Activated naive CD4-positive, alpha-beta T cell treated with anti-CD3 and anti-CD28 coated beads, Interleukin-2, amount 50 U/mL, for 16 hours (primary cell): Measurements from ENCODE around the gene RAB29.
A peak's percentile ranks its signal among the peaks of the same experiment; 100 is the strongest.

Experiments
- DNase-seq: peaks from one replicate; pipeline ENCODE4 v3.0.0-alpha.2; 2020

Gene RAB29

GRCh38 chr1:205794011-205794730 is 18.9 kb upstream of the RAB29 start:
- no peak for DNase-seq

DNA sequence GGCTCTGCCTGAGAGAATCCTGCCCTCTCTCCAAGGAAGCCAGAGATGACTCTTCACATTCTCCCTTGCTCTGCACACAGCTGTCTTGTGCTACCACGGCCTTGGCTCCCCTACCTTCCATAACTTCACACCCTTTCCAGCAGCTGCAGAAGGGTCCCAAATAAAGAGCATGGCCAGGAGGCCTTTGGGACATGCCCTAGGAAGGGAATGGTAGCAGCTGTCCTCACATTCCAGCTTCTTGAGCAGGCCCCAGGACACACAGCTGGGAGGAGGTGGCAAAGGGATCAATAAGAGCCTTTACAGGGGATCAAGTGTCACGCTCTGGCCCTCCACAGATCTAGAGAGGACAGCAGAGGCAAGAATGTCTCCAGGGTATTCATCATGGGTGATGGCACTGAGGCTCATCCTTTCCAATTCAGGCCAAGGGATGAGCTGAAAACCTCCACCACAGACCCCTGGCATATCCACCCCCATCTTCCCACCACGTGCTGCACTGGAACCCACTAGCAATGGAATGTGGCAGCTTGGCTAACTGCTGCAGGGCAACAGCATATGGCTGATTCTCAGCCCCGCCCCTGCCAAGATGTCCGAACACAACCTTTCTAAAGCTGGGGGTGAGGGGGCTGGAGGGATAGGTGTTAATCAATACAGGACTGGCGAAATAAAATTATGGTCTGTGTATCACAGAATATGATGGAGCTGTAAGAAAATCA is 17.8 kb upstream of the RAB29 start:
- DNase-seq: no peak

- no peak for DNase-seq
Measured at GRCh38 chr1:205792481-205792881, 17.2 kb upstream of the RAB29 start.

- peak; percentile 59 for DNase-seq
Measured at GRCh38 chr1:205791568-205792180, 16.4 kb upstream of the RAB29 start.

DNA sequence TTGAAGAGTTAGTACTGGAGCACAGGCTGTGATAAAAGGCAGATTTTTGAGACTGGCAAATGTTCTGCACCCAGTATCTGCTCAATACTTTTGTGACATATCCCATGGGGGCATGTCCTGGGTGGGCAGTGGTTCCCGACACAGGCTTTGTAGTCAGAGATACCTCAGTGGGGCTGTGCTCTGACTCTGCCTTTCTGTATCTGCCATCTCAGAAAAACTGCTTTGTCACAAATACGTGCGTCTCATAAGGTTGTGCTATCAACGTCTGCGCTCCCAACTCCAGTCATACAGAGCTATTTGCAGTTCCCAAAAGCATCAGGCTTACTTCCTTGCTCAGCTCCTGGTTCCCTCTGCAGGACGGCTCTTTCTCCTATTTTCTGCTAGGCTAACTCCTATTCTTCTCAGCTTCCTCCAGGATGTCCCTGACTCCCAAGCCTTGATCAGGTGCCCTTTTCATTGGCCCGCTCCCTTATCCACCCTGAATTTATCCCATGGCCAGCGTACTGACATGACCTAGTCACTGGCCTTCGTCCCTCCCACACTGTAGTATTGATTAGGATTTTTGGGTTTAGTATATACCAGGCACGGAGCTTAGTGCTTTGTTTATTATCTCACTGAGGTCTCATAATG is 12.1 kb upstream of the RAB29 start:
- no peak for DNase-seq

DNA sequence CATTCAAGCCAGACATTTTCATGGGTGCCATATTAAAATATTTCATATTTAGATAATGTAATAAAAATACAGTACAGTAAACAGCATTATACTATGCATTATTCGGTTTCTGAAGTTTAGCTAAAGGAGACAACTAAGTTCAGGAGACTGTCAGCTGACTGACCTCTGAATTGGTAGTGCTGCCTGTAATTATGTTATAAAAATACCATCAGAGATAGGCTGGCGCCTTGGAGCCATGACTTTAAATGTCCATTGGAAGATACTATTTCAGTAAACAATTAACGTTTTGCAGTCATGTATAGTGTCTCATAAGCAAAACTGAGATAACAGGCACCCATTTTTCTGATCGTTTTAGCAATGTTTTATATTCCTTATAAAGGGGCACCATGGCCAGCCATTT is 11.3 kb upstream of the RAB29 start:
- DNase-seq: no peak

GRCh38 chr1:205785446-205785845 is 10.2 kb upstream of the RAB29 start:
- DNase-seq: no peak

DNA sequence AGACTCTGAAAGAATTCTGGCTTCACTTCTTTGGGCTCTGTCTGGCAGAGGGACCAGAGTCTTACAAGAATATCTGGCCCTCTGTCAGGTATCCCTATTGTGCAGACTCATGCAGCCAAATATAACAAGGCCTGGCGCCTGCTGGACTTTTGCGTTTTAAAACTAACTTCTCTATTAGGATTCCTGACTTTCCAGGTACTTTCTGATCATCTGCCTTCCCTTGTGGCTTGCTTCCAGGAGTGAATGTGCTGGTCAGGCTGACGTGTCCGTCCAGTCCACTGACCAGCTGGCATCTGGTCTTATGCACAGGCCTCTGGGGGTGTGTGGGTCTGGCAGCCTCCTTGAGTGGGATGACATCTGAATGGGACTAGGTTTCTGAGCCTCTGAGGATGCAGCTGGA is 8.6 kb upstream of the RAB29 start:
- DNase-seq: no peak

GRCh38 chr1:205783433-205783795 is 8.1 kb upstream of the RAB29 start:
- DNase-seq: no peak

DNA sequence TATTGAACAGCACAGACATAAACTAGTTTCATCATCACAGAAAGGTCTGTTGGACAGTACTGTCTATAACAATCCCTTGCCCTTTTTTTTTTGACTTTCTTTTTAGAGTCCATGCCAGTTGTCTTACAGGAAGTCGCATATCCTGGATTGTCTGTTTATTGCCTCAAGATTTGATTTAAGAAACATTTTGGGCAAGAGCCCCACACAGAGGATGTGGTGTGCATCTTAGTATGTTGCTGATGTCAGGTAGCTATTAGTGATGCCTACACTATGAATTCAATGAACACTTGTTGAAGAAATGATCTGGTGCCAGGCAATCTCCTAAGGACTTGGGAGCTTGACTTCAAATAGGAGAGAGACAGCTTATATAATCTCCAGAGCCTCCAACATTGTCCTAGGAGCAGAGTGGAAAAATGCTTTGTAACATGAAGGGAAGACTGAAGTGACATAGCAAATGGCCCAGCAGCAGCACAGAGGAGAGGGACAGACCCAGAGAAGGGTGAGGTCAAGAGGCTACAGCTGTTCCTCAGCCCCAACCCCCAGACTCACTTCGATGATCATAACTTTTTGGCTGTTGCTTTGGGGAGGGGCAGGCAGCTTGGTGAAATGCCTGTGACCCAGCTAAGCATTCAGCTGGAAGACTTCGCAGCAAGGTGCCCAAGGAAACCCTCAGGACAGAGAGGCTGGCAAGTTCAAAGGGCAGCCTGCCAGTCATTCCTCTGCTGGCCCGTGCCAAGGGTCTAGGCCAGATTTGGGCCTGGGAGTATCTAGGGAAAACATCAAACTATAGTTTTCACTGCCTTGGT is 7.5 kb upstream of the RAB29 start:
- no peak for DNase-seq

DNA sequence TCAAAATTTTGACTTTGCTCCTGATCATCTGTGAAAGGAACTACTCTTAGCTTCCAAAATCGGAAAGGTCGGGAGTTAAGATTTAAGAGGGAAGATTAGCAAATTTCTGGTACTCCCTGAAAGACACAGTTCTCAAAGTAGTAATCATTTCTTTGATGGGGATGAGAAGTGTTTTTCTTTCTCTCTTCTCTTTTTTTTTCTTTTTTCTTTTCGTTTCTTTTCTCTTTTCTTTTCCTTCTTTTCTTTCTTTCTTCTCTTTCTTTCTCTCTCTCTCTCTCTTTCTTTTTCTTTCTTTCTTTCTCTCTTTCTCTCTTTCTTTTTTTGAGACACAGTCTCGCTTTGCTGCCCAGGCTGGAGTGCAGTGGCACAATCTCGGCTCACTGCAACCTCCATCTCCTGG is 5.1 kb upstream of the RAB29 start:
- no peak for DNase-seq

GRCh38 chr1:205777994-205778393 is 2.7 kb upstream of the RAB29 start:
- DNase-seq: no peak

DNA sequence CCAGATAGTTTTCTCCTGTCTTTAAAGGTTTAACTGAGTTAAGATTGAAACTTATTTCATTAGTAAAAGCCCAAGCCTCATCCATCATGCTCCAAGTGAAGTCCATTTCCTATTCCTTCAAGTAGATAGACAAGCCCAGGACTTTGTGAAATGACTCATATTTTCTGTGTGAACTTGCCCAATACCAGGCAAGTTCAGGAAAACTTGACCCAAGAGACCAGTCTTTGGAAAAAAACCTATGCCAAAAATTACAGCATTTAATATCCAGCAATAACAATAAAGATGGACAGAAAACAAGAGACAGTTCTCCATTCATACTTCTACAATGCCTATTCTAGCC is 405 bp upstream of the RAB29 start:
- no peak for DNase-seq

- peak; percentile 15 for DNase-seq
Measured at GRCh38 chr1:205774198-205775014, 876 bp downstream of the RAB29 start.

DNA sequence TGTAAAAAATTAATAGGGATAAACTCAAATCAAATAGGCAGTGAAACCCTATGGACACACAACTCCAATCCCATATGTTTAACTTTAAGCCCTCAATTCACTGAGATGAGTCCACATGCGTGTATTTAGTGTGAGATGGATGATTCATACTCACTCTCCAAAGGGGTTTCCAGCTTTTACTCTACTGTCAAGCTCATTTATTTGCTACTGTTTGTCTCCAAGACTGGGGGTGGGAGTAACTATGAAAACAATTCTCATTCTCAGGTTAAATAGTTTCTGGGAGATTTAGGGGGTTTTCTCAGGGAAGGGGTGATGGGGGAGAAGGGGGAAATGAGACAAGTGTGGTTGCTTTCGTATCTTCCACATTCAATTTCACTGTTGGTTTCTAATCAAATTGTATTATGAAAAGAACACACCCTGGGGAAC is 2.7 kb downstream of the RAB29 start:
- peak; percentile 17 for DNase-seq

GRCh38 chr1:205770618-205771017 is 4.7 kb downstream of the RAB29 start:
- DNase-seq: no peak

DNA sequence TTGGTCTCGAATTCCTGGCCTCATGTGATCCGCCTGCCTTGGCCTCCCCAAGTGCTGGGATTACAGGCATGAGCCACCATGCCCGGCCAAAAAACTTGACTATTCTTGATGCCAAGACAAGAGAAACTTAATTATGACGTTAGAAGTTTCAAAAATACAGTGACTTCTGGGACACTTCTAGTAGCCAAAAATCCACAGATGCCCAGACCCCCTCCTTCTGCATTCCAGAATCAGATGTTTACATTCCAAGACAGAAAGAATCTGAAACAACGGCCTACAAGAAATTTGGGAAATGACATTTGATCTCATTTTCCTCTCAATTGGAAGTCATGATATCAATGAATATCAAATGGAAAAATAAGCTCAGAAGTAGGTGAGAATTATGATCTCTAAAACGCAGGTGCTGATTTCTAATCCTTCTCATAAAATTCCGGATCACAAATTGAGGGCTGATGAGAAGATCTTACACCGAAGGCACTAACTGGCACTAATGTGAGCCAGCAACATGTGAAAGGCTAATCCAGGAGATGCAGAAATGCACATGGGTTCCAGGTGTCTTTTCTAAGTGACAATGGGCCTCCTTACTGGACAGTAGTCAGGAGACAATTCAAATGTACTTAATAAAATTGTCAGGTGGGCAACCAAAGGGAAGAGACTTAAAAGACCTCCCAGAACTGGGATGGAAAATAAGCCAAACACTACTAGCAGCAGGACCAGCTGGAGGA is 5.5 kb downstream of the RAB29 start:
- DNase-seq: no peak

DNA sequence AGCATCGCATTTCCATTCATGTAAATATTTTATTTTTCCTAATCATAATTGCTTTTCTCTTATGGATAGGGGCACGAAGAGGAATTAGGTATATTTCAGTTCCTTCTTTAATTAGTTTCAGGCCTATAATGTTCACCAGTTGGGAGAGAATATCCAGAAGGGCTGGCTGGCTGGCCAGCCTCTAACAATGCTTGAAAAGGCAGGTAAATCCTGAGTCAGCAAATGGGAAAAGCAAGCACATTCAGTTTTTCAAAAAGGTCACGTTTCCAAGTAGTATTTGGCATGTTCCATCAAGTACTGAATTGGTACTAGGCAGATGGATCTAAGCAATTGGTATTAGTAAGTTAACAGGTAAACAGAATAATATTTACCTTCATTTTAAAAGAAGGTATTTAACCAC is 8.0 kb downstream of the RAB29 start:
- no peak for DNase-seq

DNA sequence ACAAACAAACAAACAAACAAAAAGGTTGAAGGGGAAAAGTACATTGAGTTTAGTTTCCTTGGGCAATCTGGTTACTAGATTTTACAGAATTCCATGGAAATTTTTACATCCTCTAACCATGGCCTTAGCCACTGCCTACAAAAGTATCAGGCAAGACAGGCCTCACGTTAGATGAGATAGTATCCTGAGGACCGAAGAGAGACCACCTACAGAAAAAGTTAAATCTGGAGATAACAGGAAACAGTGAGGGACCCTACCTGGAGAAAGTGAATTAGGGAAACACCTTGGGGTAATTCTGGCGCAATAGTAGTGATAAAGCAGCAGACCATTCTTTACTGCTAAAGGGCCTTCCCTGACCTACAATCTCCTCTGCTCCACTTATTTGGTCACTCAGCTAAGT is 8.7 kb downstream of the RAB29 start:
- no peak for DNase-seq

GRCh38 chr1:205766038-205766437 is 9.2 kb downstream of the RAB29 start:
- DNase-seq: no peak

DNA sequence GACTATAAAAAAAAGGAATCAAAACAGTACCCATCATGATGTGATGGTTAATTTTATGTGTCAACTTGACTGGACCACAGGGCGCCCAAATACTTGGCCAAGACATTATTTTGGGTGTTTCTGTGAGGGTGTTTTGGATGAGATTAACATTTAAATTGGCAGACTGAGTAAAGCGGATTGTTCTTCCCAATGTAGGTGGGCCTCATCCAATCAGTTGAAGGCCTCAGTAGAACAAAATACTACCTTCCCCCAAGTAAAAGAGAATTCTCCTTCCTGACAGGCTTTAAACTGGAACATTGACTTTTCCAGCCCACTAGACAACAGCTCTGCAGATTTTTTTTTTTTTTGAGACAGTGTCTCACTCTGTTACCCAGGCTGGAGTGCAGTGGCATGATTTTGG is 10.7 kb downstream of the RAB29 start:
- no peak for DNase-seq

GRCh38 chr1:205763980-205764379 is 11.3 kb downstream of the RAB29 start:
- no peak for DNase-seq
